ENCODE measurements around the gene COBL. TPM values are rescaled to one million over a fixed set of nuclear protein-coding genes. Genes with fewer than 3 reads are reported as not detected.
A peak's percentile ranks its signal among the peaks of the same experiment; 100 is the strongest.

Gene COBL
- total and polyA plus RNA-seq, 12 donors = 15.5 to 109 (median 87.8) TPM

DNA sequence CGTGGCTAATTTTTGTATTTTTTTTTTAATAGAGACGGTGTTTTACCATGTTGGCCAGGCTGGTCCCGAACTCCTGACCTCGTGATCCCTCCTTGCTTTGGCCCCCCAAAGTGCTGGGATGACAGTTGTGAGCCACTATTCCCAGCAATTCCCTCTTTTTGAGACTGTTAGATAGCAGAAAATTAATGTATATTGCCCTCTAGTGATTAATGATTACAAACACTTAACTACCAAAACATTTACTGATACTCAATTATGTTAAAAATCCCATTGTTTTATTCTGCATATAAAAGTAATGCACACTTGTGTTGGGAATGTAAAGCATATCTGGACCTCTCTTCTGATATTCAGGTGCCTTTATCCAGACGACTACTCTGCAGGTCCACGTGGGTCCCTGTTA is 41.2 kb upstream of the COBL start:
- ATAC-seq (peak in 3 of 8 donors; percentile 25 to 30 (median 29)), DNase-seq (no peak)
- TF ChIP-seq, protein P1, sequence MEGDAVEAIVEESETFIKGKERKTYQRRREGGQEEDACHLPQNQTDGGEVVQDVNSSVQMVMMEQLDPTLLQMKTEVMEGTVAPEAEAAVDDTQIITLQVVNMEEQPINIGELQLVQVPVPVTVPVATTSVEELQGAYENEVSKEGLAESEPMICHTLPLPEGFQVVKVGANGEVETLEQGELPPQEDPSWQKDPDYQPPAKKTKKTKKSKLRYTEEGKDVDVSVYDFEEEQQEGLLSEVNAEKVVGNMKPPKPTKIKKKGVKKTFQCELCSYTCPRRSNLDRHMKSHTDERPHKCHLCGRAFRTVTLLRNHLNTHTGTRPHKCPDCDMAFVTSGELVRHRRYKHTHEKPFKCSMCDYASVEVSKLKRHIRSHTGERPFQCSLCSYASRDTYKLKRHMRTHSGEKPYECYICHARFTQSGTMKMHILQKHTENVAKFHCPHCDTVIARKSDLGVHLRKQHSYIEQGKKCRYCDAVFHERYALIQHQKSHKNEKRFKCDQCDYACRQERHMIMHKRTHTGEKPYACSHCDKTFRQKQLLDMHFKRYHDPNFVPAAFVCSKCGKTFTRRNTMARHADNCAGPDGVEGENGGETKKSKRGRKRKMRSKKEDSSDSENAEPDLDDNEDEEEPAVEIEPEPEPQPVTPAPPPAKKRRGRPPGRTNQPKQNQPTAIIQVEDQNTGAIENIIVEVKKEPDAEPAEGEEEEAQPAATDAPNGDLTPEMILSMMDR (IDR thresholded peaks at IDR 0.05) = peak in 4 of 9 donors; percentile 9 to 30 (median 16)
- Histone ChIP-seq H3K36me3 (no peaks in the 10 kb centered on the region), H3K4me3 (no peak overlapping the region), H3K27me3 (no peaks in the 10 kb centered on the region), H3K27ac (peak overlapping the region in 4 of 10 donors; percentile 9 to 68 (median 52)), H3K4me1 (peaks cover 0 to 9% (median 0%) of the 10 kb centered on the region in 9 donors), H3K9me3 (peaks cover 0 to 7% (median 0%) of the 10 kb centered on the region in 11 donors)
- WGBS, 2 donors = 69 to 72% methylated on average over 6 of the region's 6 CpGs
- intact Hi-C loops (cut with DNase I) = loop anchor here in 6 of 10 donors (5.0 to 10.0 kb wide), 7 partner anchors 41 to 173 kb away; partner anchors contain the start of gene COBL (in 1 of the 6)

DNA sequence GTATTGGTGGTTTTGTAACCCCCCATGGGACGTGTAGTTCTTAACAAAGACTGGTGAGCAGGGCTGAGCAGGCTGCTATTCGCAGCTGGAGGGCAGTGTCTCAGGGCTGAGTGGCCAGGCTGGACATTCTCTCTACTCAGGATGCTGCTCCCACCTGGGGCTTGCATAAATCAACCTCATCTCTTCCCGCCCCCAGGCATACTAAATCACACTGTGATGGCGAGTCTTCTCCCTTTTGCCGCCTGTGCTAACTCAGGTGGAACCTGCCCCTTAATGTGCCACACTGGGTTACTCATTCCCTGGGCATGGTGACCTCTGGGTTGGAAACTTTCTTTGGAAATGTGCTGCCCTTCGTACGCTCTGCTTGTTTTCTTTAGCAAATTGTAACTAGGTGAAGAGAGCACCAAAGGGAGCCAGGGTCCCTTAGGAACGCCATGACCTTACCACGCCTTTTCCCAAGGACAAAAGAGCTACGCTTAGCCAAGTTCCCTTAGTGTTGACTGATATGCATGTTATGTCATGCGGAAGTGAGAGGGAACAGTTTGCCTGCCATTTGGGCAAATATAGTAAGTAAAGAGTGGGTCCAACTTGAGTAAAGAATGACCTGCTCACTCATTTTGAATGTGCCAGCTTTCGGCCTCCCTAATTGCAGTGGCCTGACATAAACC is 40.4 kb upstream of the COBL start:
- peaks cover 0 to 7% (median 0%) of the 10 kb centered on the region in 11 donors for H3K9me3 ChIP-seq
- DNase-seq (no peak), ATAC-seq (peak in 7 of 8 donors; percentile 30 to 89 (median 80))
- H3K4me3 ChIP-seq = no peak overlapping the region
- TF ChIP-seq, protein P1 (IDR thresholded peaks at IDR 0.05) = peak in 1 of 9 donors; percentile 13
- H3K4me1 ChIP-seq = peaks cover 0 to 9% (median 0%) of the 10 kb centered on the region in 9 donors
- no peaks in the 10 kb centered on the region for H3K36me3 ChIP-seq
- no peaks in the 10 kb centered on the region for H3K27me3 ChIP-seq
- intact Hi-C loops (cut with DNase I) = loop anchor here in 6 of 10 donors (5.0 to 10.0 kb wide), 7 partner anchors 40 to 172 kb away; partner anchors contain the start of gene COBL (in 1 of the 6)
- peak overlapping the region in 8 of 10 donors; percentile 9 to 68 (median 58) for H3K27ac ChIP-seq
- whole genome bisulfite sequencing, 2 donors = 52 to 65% methylated on average over 12 of the region's 12 CpGs

DNA sequence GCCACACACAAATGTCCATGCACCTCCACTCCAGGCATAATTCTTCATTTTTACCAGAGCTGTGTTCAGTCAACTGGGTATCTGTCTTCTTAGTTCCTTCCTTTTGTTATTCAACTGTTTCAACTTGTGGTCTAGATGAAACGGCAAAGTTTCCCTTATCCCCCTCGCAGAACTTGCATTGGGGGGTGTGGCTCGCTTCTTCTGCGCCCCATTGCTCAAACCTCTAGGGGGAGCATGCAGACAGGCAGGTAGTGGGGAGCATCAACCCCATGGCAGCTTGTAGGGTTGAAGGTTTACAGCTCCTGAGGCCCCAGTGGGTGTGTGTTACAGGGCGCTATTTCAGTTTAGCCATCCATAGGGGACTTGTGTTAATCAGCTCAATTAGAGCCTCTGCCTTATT is 38.3 kb upstream of the COBL start:
- Histone ChIP-seq H3K9me3 (peaks cover 0 to 7% (median 0%) of the 10 kb centered on the region in 11 donors), H3K4me3 (no peak overlapping the region), H3K27me3 (no peaks in the 10 kb centered on the region), H3K4me1 (peaks cover 0 to 10% (median 2%) of the 10 kb centered on the region in 9 donors), H3K36me3 (no peaks in the 10 kb centered on the region), H3K27ac (no peak overlapping the region)
- intact Hi-C loops (cut with DNase I) = loop anchor here in 6 of 10 donors (5.0 to 10.0 kb wide), 7 partner anchors 38 to 170 kb away; partner anchors contain the start of gene COBL (in 2 of the 6)
- ATAC-seq = no peak
- no peak for DNase-seq
- WGBS, 2 donors = 81 to 92% methylated on average over 5 of the region's 5 CpGs
- TF ChIP-seq, protein P1 (IDR thresholded peaks at IDR 0.05) = no peak

DNA sequence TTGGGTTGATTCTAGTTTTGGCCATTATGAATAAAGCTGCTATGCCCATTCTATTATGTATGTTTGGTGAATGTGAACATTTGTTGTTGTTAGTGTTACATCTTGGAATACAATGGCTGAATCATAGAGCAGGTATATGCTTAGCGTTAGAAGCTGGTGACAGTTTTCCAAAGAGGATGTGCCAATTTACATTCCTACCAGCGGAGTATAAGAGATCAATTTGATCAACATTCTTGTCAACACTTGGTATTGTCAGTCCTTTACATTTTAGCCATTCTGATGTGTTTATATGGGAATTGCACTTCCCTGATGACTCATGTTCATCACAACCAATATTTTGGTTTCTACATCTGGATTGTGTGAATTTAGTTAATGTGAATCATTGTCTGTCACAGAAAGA is 37.8 kb upstream of the COBL start:
- TF ChIP-seq, protein P1 (IDR thresholded peaks at IDR 0.05) = no peak
- Histone ChIP-seq H3K27me3 (no peaks in the 10 kb centered on the region), H3K27ac (no peak overlapping the region), H3K9me3 (peaks cover 0 to 7% (median 0%) of the 10 kb centered on the region in 11 donors), H3K36me3 (no peaks in the 10 kb centered on the region), H3K4me3 (no peak overlapping the region), H3K4me1 (peaks cover 0 to 10% (median 4%) of the 10 kb centered on the region in 9 donors)
- ATAC-seq = no peak
- intact Hi-C loops (cut with DNase I) = loop anchor here in 2 of 10 donors (5.0 to 10.0 kb wide), 4 partner anchors 37 to 170 kb away; partner anchors contain the start of gene COBL (in 1 of the 2)
- no peak for DNase-seq
- WGBS, 2 donors = 82 to 89% methylated on average over 2 of the region's 2 CpGs

All from heart right ventricle (tissue), 16 donors.